ENCODE measurements around the gene MAPKAPK2.

Gene MAPKAPK2

GRCh38 chr1:206684003-206684402, 702 bp upstream of the MAPKAPK2 start:
- no peak for DNase-seq (ENCODE audit: low read depth)

GRCh38 chr1:206685334-206685768, 646 bp downstream of the MAPKAPK2 start:
- DNase-seq (ENCODE audit: low read depth) = no peak

GRCh38 chr1:206685769-206686477, 1.2 kb downstream of the MAPKAPK2 start:
- DNase-seq (ENCODE audit: low read depth) = peak; percentile 65

GRCh38 chr1:206686478-206687249, 2.0 kb downstream of the MAPKAPK2 start:
- no peak for DNase-seq (ENCODE audit: low read depth)

GRCh38 chr1:206687251-206687914, 2.7 kb downstream of the MAPKAPK2 start:
- DNase-seq (ENCODE audit: low read depth) = no peak

GRCh38 chr1:206687915-206688442, 3.3 kb downstream of the MAPKAPK2 start:
- peak; percentile 30 for DNase-seq (ENCODE audit: low read depth)

GRCh38 chr1:206690516-206690915, 5.8 kb downstream of the MAPKAPK2 start:
- DNase-seq (ENCODE audit: low read depth) = no peak

GRCh38 chr1:206691604-206692003, 6.9 kb downstream of the MAPKAPK2 start:
- DNase-seq (ENCODE audit: low read depth) = no peak

- peak; percentile 30 for DNase-seq (ENCODE audit: low read depth)
These were observed 8.3 kb downstream of the MAPKAPK2 start for GRCh38 chr1:206693029-206693428.

GRCh38 chr1:206693592-206693991, 8.9 kb downstream of the MAPKAPK2 start:
- DNase-seq (ENCODE audit: low read depth) = no peak

GRCh38 chr1:206694171-206695124, 9.7 kb downstream of the MAPKAPK2 start:
- no peak for DNase-seq (ENCODE audit: low read depth)

- no peak for DNase-seq (ENCODE audit: low read depth)
These were observed 11.0 kb downstream of the MAPKAPK2 start for GRCh38 chr1:206695733-206696132.

- no peak for DNase-seq (ENCODE audit: low read depth)
These were observed 12.3 kb downstream of the MAPKAPK2 start for GRCh38 chr1:206696812-206697585.

- DNase-seq (ENCODE audit: low read depth) = no peak
These were observed 13.3 kb downstream of the MAPKAPK2 start for GRCh38 chr1:206698011-206698410.

- no peak for DNase-seq (ENCODE audit: low read depth)
These were observed 14.4 kb downstream of the MAPKAPK2 start for GRCh38 chr1:206699000-206699586.

- DNase-seq (ENCODE audit: low read depth) = peak; percentile 74
These were observed 14.9 kb downstream of the MAPKAPK2 start for GRCh38 chr1:206699626-206700025.

- peak; percentile 82 for DNase-seq (ENCODE audit: low read depth)
These were observed 15.8 kb downstream of the MAPKAPK2 start for GRCh38 chr1:206700445-206701036.

GRCh38 chr1:206702260-206702659, 17.6 kb downstream of the MAPKAPK2 start:
- DNase-seq (ENCODE audit: low read depth) = no peak

- no peak for DNase-seq (ENCODE audit: low read depth)
These were observed 18.1 kb downstream of the MAPKAPK2 start for GRCh38 chr1:206702803-206703202.

- DNase-seq (ENCODE audit: low read depth) = no peak
These were observed 19.0 kb downstream of the MAPKAPK2 start for GRCh38 chr1:206703661-206704060.

All from fibroblast of gingiva (primary cell).